ENCODE data around the gene SCRN1. TPM values are rescaled to one million over a fixed set of nuclear protein-coding genes. Genes with fewer than 3 reads are reported as not detected.

SCRN1 gene
- total RNA-seq, 1 experiment from 2014 or later, result 171 TPM

GRCh38 chr7:29988424-29989256, 961 bp downstream of the SCRN1 start:
- Histone ChIP-seq H3K9me3 (replicated peaks) (no peaks in the 10 kb centered on the region; the same call in 1 of the 2 replicates), H3K4me1 (peaks cover 5% of the 10 kb centered on the region), H3K27me3 (no peaks in the 10 kb centered on the region), H3K27ac (peak overlapping the region; percentile 96), H3K4me3 (peak overlapping the region; percentile 98), H3K36me3 (peaks cover 3% of the 10 kb centered on the region; the same call in 1 of the 2 replicates)
- DNase-seq, result peak; percentile 89 to 94

GRCh38 chr7:29987811-29988317, 1.7 kb downstream of the SCRN1 start:
- no peaks in the 10 kb centered on the region for H3K9me3 ChIP-seq (replicated peaks)
- peak overlapping the region; percentile 96 for H3K27ac ChIP-seq
- peaks cover 5% of the 10 kb centered on the region for H3K4me1 ChIP-seq
- DNase-seq, result peak; percentile 58 to 80
- H3K36me3 ChIP-seq, result peaks cover 6% of the 10 kb centered on the region; the same call in 1 of the 2 replicates
- peak overlapping the region; percentile 98 for H3K4me3 ChIP-seq
- H3K27me3 ChIP-seq, result no peaks in the 10 kb centered on the region

GRCh38 chr7:29987083-29987482, 2.5 kb downstream of the SCRN1 start:
- peak overlapping the region; percentile 98 for H3K4me3 ChIP-seq

GRCh38 chr7:29980151-29980550, 9.4 kb downstream of the SCRN1 start:
- DNase-seq, result no peak
- Histone ChIP-seq H3K4me3 (no peak overlapping the region), H3K27me3 (no peaks in the 10 kb centered on the region), H3K36me3 (peaks cover 29% of the 10 kb centered on the region), H3K9me3 (replicated peaks) (no peaks in the 10 kb centered on the region), H3K27ac (no peak overlapping the region), H3K4me1 (no peaks in the 10 kb centered on the region)

More at GRCh38 chr7:29987083-29987482, 2.5 kb downstream of the SCRN1 start:
- Histone ChIP-seq H3K27ac (peak overlapping the region; percentile 96), H3K27me3 (no peaks in the 10 kb centered on the region), H3K36me3 (peaks cover 9% of the 10 kb centered on the region), H3K9me3 (replicated peaks) (no peaks in the 10 kb centered on the region), H3K4me1 (peaks cover 5% of the 10 kb centered on the region)
- no peak for DNase-seq

GRCh38 chr7:29977886-29978651, 11.5 kb downstream of the SCRN1 start:
- Histone ChIP-seq H3K36me3 (peaks cover 25% of the 10 kb centered on the region), H3K4me1 (no peaks in the 10 kb centered on the region), H3K27me3 (no peaks in the 10 kb centered on the region), H3K27ac (no peak overlapping the region), H3K9me3 (replicated peaks) (no peaks in the 10 kb centered on the region), H3K4me3 (no peak overlapping the region)
- DNase-seq, result peak in 1 of 2 experiments; percentile 24

GRCh38 chr7:29976673-29977415, 12.8 kb downstream of the SCRN1 start:
- Histone ChIP-seq H3K4me3 (no peak overlapping the region), H3K27me3 (no peaks in the 10 kb centered on the region), H3K4me1 (no peaks in the 10 kb centered on the region), H3K9me3 (replicated peaks) (no peaks in the 10 kb centered on the region), H3K27ac (no peak overlapping the region), H3K36me3 (peaks cover 20% of the 10 kb centered on the region)
- no peak for DNase-seq

GRCh38 chr7:29976266-29976665, 13.3 kb downstream of the SCRN1 start:
- H3K4me1 ChIP-seq, result no peaks in the 10 kb centered on the region
- H3K27ac ChIP-seq, result no peak overlapping the region
- no peaks in the 10 kb centered on the region for H3K27me3 ChIP-seq
- no peak for DNase-seq
- no peak overlapping the region for H3K4me3 ChIP-seq
- H3K9me3 ChIP-seq (replicated peaks), result no peaks in the 10 kb centered on the region
- peaks cover 18% of the 10 kb centered on the region for H3K36me3 ChIP-seq

GRCh38 chr7:29975561-29975960, 14.0 kb downstream of the SCRN1 start:
- H3K4me1 ChIP-seq, result no peaks in the 10 kb centered on the region
- H3K9me3 ChIP-seq (replicated peaks), result no peaks in the 10 kb centered on the region
- peaks cover 18% of the 10 kb centered on the region for H3K36me3 ChIP-seq
- no peaks in the 10 kb centered on the region for H3K27me3 ChIP-seq
- no peak overlapping the region for H3K4me3 ChIP-seq
- no peak overlapping the region for H3K27ac ChIP-seq
- DNase-seq, result no peak

- Histone ChIP-seq H3K27ac (no peak overlapping the region), H3K36me3 (peaks cover 13% of the 10 kb centered on the region), H3K4me1 (no peaks in the 10 kb centered on the region), H3K27me3 (no peaks in the 10 kb centered on the region), H3K9me3 (replicated peaks) (no peaks in the 10 kb centered on the region), H3K4me3 (no peak overlapping the region)
- DNase-seq, result no peak
Measured at GRCh38 chr7:29974286-29974685, 15.3 kb downstream of the SCRN1 start.

- Histone ChIP-seq H3K9me3 (replicated peaks) (no peaks in the 10 kb centered on the region), H3K4me3 (no peak overlapping the region), H3K27me3 (no peaks in the 10 kb centered on the region), H3K27ac (no peak overlapping the region), H3K36me3 (peaks cover 27% of the 10 kb centered on the region), H3K4me1 (no peaks in the 10 kb centered on the region)
- DNase-seq, result no peak
Measured at GRCh38 chr7:29972315-29972669, 17.3 kb downstream of the SCRN1 start.

GRCh38 chr7:29971566-29972314, 17.9 kb downstream of the SCRN1 start:
- no peaks in the 10 kb centered on the region for H3K4me1 ChIP-seq
- H3K9me3 ChIP-seq (replicated peaks), result no peaks in the 10 kb centered on the region
- peaks cover 30% of the 10 kb centered on the region for H3K36me3 ChIP-seq
- no peaks in the 10 kb centered on the region for H3K27me3 ChIP-seq
- H3K4me3 ChIP-seq, result no peak overlapping the region
- no peak for DNase-seq
- H3K27ac ChIP-seq, result no peak overlapping the region

GRCh38 chr7:29970158-29970557, 19.4 kb downstream of the SCRN1 start:
- DNase-seq, result no peak
- H3K4me1 ChIP-seq, result no peaks in the 10 kb centered on the region
- no peak overlapping the region for H3K27ac ChIP-seq
- no peaks in the 10 kb centered on the region for H3K27me3 ChIP-seq
- H3K4me3 ChIP-seq, result no peak overlapping the region
- peaks cover 37% of the 10 kb centered on the region for H3K36me3 ChIP-seq
- H3K9me3 ChIP-seq (replicated peaks), result no peaks in the 10 kb centered on the region

GRCh38 chr7:29969738-29970137, 19.9 kb downstream of the SCRN1 start:
- no peak for DNase-seq
- H3K27ac ChIP-seq, result no peak overlapping the region
- H3K27me3 ChIP-seq, result no peaks in the 10 kb centered on the region
- H3K9me3 ChIP-seq (replicated peaks), result no peaks in the 10 kb centered on the region
- no peak overlapping the region for H3K4me3 ChIP-seq
- H3K4me1 ChIP-seq, result no peaks in the 10 kb centered on the region
- peaks cover 39% of the 10 kb centered on the region for H3K36me3 ChIP-seq

Measured in SJCRH30 (cell line).